H1 (cell line): ENCODE results near the gene DECR2. TPM values are rescaled to one million over a fixed set of nuclear protein-coding genes. Genes with fewer than 3 reads are reported as not detected.

Experiments used
- SP4 ChIP-seq: IDR thresholded peaks from 2 replicates; pipeline ENCODE4 v1.6.1; 2012; ENCODE audit warnings: low read length, inconsistent platforms
- polyA plus RNA-seq, 7 experiments: library from polyadenylated mRNA; depleted of rRNA in 3 of 7; stranded (reverse) in 5 of 7; unstranded in 2 of 7; fragments of >200 nt in 5 of 7; fragments of 200-250 nt in 2 of 7; gene quantifications; 1 replicate in 5 of 7; 2 replicates in 1 of 7; 4 replicates in 1 of 7; pipeline versions ENCODE4 v1.2.1 to v1.2.3, GENCODE V29; 2011 to 2013; ENCODE audit warnings: missing spikeins in 2 of 7, mixed read lengths in 2 of 7
- total RNA-seq: library from RNA; stranded (reverse); fragmentation: NEBNext Ultra II Directional; extraction: Animal tissue kit (Norgen Biotek cat#: 25700); gene quantifications from 2 replicates; pipeline ENCODE4 v1.2.1, GENCODE V29; 2021

DECR2 gene
- total and polyA plus RNA-seq, 2 of the 8 experiments (the other 6 are each of a cell fraction or from before 2014, with no cell fraction given): 28.2 to 39.9 TPM

DNA sequence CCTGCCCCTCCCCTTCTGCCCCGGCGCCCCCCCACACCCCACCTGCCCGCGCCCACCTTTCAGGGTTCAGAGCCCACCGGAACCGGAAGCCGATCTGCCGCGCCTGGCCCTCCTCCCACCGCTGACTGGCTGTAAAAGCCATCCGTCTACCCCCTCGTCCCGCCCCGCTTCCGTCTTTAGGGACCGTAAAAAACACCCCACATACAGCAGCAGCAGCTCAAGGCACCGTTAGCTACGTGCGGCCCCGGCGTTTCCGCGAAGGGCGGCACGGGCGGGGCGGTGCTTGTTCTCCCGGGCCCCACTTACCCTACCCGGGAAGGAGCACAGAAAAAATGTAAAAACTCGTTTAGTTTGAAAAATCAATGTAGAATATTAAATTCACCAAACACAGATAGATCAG lies 31.2 kb upstream of the DECR2 start, which contains the start of gene MRPL28 (continued):
- peak; percentile 78; the same call in 1 of the 2 replicates for TF ChIP-seq SP4
- TF ChIP-seq, all 59 proteins: peak for 10
